ENCODE measurements around the gene KRTAP10-12.

The KRTAP10-12 gene

DNA sequence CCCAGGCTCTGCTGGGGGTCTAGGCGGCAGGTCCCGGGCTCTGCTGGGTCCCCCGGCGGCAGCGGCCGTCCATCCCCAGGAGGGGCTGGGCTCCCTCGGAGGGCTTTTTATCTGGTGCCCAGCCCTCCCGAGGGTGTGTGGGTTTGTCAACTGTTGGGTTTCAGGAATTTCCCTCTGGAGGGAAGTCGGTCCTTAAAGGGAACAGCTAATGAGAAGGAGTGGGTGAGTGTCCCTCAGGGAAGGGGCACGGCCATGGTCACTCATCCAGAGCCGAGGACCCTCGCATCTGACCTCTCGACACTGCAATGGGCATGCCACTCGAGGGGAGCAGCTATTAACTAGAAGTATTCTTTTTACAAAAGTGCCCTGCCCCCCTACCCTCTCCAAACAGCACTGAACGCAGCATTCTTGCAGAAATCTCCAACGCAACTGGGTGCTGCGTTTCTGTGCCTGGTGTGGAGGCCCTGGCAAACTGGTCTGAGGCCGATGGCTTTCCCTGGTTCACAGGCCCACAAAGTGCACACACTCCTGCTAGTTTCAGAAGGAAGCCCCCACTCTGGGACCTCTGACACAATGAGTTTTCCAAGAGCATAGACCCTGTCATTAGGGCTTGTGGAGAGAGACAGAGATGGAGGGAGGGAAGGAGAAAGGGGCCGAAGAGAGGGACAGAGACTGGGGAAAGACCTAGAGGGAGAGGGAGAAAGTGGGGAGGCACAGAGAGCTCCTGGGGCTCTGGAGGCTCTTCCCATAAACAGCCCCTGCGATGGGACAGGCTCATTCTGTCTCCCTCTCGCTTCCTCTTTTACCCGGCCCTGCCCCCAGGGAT is 15.4 kb downstream of the KRTAP10-12 start:
- no peak for DNase-seq

DNA sequence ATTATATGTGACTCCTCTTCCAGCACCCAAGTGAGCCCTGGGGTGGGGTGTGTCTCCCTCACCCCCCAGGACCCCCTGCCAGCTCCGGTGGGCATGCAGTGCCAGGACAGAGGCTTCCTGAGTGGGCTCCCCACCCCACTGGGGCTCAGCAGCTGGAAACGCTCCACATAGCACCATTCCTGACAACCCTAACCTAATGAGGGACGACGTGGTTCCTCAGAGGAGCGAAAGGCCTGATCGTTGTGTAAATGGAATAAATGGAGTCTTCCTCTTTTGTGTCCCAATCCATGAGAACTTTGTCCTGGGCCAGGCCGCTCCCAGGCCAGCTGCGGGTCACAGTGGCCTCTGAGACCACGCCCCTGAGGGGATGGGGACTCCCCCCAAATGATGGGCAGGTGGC is 16.2 kb downstream of the KRTAP10-12 start:
- DNase-seq: no peak

- no peak for DNase-seq
Observed at GRCh38 chr21:44713846-44714245, 16.9 kb downstream of the KRTAP10-12 start.

DNA sequence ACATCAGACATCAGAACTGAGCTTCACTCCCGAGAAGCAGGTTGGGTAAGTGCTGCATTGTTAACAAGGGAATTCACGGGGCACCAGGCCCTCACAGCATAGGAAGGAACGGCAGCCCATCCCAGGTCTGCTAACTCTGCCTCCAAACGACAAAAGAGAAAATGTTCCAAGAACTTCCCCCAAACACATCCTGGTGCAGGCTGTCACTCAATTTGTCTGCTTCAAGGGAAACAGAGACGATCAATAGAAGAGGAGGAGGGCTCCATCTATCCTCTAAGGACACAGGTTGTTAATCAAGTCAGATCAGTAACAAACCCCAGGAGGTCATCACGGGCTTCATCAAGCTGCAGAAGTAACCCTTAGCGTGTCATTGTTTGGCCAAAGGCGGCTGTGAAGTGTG is 17.9 kb downstream of the KRTAP10-12 start:
- no peak for DNase-seq

DNA sequence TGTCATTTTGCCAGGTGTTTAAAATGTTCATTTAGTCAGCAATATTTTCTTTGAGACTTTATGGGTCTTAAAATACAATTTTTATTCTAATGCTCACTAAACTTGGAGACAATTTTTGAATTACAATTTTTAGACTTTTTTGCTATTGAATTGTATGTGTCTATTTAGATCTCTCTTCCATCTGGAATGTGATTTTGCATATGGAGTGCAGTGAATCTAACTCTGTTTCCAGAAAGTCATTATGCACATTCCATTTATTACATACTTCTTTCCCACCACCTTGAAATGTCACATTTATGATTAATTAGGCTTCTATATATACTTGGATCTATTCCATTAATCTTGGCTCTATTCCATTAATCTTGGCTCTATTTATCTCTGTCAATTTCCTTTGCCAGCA is 20.0 kb downstream of the KRTAP10-12 start:
- no peak for DNase-seq

GRCh38 chr21:44718093-44718492 is 21.1 kb downstream of the KRTAP10-12 start:
- no peak for DNase-seq

DNA sequence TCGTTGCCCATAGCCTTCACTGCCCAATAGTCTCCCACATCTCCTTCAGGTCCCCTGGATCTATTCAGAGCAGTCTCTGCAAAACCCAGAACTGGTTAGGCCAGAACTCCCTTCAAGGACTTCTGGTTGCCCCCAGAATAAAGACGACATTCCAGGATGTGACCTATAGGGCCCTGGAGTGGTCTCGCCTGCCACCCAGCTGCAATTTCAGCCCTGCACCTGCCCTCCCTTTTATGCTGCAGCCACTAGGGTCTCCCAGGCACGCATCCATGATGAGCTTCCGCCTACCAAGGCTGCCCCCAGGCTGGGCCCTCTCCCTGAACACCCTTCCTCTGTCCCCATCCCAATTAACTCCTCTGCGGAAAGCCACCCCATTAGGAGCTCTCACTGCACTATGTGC is 21.6 kb downstream of the KRTAP10-12 start:
- no peak for DNase-seq

DNA sequence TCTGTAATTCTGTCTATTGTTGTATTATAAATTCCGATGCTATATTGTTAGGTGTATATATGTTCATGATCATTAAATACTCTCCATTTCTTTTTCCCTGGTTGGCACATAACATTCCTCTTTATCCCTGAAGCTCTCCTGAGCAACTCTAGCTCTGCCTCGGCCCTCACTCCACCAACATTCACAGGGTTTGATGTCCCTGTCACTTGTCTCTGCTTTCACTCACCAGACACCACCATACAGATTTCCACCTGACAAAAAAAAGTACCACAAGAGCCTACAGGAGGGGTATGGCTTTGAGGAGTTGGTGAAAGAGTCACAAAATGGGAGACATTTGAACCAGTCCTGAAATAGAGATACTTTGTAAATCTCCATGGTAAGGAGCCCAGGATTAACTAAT is 23.2 kb downstream of the KRTAP10-12 start:
- DNase-seq: no peak

- no peak for DNase-seq
Observed at GRCh38 chr21:44722731-44723130, 25.8 kb downstream of the KRTAP10-12 start.

- no peak for DNase-seq
Observed at GRCh38 chr21:44723177-44724131, 26.5 kb downstream of the KRTAP10-12 start.

DNA sequence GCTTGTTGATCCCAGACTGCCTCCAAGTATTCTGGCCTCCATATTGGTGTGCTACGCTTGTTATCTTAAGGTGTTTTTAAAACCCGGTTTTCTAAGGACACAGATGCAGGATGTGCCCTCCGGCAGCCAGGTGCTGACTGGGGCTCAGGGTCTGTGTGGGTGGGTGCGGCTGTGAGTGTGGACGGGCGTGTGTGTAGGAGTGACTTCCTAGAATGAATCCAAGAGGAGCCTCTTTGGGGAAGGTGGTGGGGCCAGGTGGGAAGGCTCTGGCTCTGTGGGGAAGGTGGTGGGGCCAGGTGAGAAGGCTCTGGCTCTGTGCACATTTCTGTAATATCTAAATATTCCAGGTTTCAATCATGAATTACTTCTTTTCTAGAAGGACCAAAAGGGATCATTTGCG is 27.2 kb downstream of the KRTAP10-12 start:
- DNase-seq: no peak

DNA sequence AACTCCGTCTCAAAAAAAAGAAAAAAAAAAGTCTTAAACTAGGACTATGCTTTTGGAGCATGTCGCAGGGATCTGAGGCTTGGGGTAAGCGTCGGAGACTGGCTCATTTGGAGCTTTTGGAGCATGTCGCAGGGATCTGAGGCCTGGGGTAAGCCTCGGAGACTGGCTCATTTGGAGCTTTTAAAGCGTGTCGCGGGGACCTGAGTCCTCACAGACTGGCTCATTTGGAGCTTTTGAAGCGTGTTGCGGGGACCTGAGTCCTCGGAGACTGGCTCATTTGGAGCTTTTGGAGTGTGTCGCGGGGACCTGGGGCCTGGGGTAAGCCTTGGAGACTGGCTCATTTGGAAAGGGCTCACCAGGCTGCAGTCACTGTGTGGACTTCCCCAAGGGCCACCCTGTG is 28.0 kb downstream of the KRTAP10-12 start:
- no peak for DNase-seq

- DNase-seq: no peak
Observed at GRCh38 chr21:44726826-44727225, 29.9 kb downstream of the KRTAP10-12 start.

- DNase-seq: no peak
Observed at GRCh38 chr21:44727321-44727720, 30.3 kb downstream of the KRTAP10-12 start.

DNA sequence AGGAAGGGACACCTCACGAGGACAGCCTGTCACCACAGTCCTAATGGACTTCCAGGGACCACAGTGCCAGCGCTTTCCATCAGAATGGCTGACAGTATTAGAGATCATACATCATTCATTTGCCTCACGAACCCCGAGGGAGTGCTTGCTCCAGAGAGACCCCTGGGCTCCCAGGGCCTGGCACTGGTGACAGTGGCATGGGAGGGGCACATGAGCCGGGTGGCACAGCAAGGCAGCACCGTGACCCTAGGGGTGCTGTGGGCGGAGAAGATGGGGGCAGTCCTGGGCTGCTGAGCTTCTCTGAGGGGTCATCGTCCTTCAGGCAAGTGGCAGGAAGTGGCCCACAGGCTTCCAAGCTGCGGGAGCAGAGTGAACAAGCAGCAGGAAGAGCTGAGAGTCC is 30.8 kb downstream of the KRTAP10-12 start:
- DNase-seq: no peak

- no peak for DNase-seq
Observed at GRCh38 chr21:44728716-44729115, 31.7 kb downstream of the KRTAP10-12 start.

GRCh38 chr21:44729336-44730027 is 32.5 kb downstream of the KRTAP10-12 start:
- no peak for DNase-seq

GRCh38 chr21:44730028-44730395 is 33.0 kb downstream of the KRTAP10-12 start:
- DNase-seq: no peak

DNA sequence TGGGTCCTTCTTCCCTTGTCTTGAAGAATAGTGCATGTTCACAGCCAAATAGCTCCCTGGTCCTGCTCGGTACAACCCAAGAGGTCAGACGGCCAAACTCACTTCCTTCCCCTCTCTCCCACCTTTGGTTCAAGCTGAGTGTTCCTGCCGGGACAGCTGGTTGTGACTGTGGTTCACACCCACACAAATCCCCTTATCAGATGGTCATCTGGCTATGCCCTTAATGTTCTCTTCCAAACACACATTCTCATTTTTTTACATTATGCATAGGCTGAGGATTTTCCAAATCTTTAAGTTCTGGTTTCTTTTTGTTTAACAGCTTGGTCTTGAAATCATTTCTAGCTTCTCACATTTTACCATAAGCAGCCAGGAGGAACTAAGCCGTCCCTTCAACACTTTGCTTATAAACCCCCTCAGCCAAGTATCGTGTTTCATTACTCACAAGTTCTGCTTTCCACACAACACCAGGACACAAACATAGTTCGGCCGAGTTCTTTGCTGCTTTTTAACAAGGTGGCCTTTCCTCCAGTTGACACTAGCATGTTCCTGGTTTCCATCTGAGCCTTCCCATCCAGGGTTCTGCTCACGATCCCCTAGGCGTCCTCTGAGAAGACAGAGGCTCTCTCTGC is 34.1 kb downstream of the KRTAP10-12 start:
- no peak for DNase-seq

DNA sequence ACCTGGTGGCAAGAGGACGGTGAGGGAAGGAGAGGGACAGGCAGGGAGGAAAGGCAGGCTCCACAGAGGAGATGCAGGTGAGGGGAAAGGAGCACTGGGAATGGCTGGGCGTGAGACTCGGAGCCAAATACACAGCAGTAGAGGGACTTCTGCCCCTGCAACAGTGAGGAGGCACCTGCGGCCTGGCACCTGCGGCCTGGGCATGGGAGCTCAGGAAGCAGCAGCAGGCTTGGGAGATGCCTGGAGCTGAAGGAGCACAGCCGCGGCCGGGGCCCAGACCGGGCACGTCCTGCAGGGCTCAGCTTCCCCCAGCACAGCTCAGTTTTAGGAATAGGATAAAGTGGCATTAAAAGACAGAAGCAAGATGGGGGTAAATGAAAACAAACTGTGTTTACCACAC is 35.3 kb downstream of the KRTAP10-12 start:
- no peak for DNase-seq

- DNase-seq: no peak
Observed at GRCh38 chr21:44732956-44733355, 36.0 kb downstream of the KRTAP10-12 start.

DNA sequence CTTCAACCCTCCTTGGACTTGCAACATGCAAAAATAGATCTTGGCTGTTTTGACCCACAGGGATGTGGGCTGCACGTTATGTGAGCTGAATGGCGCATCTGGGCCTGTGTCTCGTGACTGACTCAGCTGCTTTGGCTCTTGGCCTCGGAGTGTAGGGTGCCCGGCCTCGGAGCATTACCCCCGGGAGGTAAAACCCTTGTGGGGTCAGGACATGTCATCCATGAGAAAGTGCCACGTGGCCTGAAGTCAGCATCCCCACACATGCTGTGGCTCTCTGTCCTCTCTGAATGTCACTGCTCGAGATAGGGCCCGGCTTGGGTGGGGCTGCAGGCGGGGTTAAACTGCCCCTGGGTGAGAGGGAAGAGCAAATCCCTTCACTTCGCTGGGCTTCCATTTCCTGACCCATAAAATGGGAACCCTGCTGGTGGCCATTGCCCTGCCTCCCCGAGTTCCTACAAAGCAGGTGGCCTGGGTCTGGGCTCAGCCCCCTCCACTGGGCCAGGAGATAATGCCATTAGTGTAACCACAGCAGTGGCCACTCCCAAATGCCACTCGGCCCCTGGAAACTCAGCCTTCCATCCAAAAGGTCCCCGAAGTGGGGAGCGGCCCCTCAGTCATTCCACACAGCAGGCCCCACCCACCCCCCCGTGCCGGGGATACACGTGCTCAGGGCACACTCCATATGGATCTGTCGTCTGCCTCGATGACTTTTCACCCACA is 37.2 kb downstream of the KRTAP10-12 start:
- no peak for DNase-seq

All from NCI-H1105 (cell line).